CD14-positive monocyte (primary cell): ENCODE data around the gene SLC1A3. TPM values are rescaled to one million over a fixed set of nuclear protein-coding genes. Genes with fewer than 3 reads are reported as not detected.

ENCODE experiments used
- DNase-seq, 3 donors: peaks; one replicate each; pipeline ENCODE4 v3.0.0-alpha.2; 2011 to 2022
- H2AFZ ChIP-seq: 2 replicates; pipeline ENCODE4 v1.6.0; 2012; ENCODE audit warnings: mild to moderate bottlenecking, low read depth, low read length, inconsistent platforms; ENCODE audit not compliant: insufficient read depth, poor library complexity, severe bottlenecking
- H3K27ac ChIP-seq, 2 donors: 1 replicate in 1 of 2; 2 replicates in 1 of 2; pipeline ENCODE4 v1.5.1; 2012 to 2013; ENCODE audit warnings: low read length in 2 of 2, control low read depth in 1 of 2, inconsistent platforms in 1 of 2, low read depth in 1 of 2, mild to moderate bottlenecking in 1 of 2
- H3K27me3 ChIP-seq, 2 donors: one replicate each; pipeline versions ENCODE4 v1.6.0 to v1.6.1; 2011 to 2013; ENCODE audit warnings: low read length in 2 of 2; ENCODE audit not compliant: control insufficient read depth in 2 of 2, insufficient read depth in 2 of 2
- H3K36me3 ChIP-seq, 2 donors: replicated peaks in 1 of 2; 1 replicate in 1 of 2; 2 replicates in 1 of 2; pipeline versions ENCODE4 v1.5.1 to v1.6.1; 2012 to 2013; ENCODE audit warnings: low read length in 2 of 2, control low read depth in 1 of 2, inconsistent platforms in 1 of 2, mild to moderate bottlenecking in 1 of 2; ENCODE audit not compliant: insufficient read depth in 2 of 2, control insufficient read depth in 1 of 2
- H3K4me1 ChIP-seq, 2 donors: 1 replicate in 1 of 2; 2 replicates in 1 of 2; pipeline versions ENCODE4 v1.5.1 to v1.6.1; 2012 to 2013; ENCODE audit warnings: low read length in 2 of 2, control low read depth in 1 of 2, inconsistent platforms in 1 of 2, mild to moderate bottlenecking in 1 of 2, moderate library complexity in 1 of 2; ENCODE audit not compliant: insufficient read depth in 2 of 2, control insufficient read depth in 1 of 2
- H3K4me2 ChIP-seq: replicated peaks from 2 replicates; pipeline ENCODE3; 2012; ENCODE audit warnings: low read length, moderate library complexity, mild to moderate bottlenecking; ENCODE audit not compliant: poor library complexity, severe bottlenecking; ENCODE audit errors: extremely low read depth
- H3K4me3 ChIP-seq, 3 experiments: fragments of 200-600 bp in 1 of 3; sonication (generic) in 1 of 3; replicated peaks in 1 of 3; 1 replicate in 2 of 3; 2 replicates in 1 of 3; pipeline ENCODE4 v1.5.1; 2011 to 2013; ENCODE audit warnings: low read length in 3 of 3, mild to moderate bottlenecking in 3 of 3, control low read depth in 2 of 3, low read depth in 2 of 3, inconsistent platforms in 1 of 3, moderate library complexity in 1 of 3
- H3K79me2 ChIP-seq: 2 replicates; pipeline ENCODE4 v1.6.0; 2012; ENCODE audit warnings: mild to moderate bottlenecking, control low read depth, inconsistent platforms, low read length, moderate library complexity; ENCODE audit not compliant: insufficient read depth
- H3K9ac ChIP-seq: 2 replicates; pipeline ENCODE4 v1.6.0; 2017; ENCODE audit warnings: low read length, mild to moderate bottlenecking; ENCODE audit not compliant: insufficient read depth, poor library complexity, severe bottlenecking
- H3K9me3 ChIP-seq, 2 donors: replicated peaks in 1 of 2; 1 replicate in 1 of 2; 2 replicates in 1 of 2; pipeline versions ENCODE4 v1.5.1 to v1.6.1; 2012 to 2013; ENCODE audit warnings: low read length in 2 of 2, control low read depth in 1 of 2; ENCODE audit not compliant: control insufficient read depth in 1 of 2, insufficient read depth in 1 of 2
- H4K20me1 ChIP-seq: 2 replicates; pipeline ENCODE4 v1.6.0; 2012; ENCODE audit warnings: mild to moderate bottlenecking, low read length, control low read depth, moderate library complexity; ENCODE audit not compliant: insufficient read depth
- H3K27ac Mint-ChIP-seq, 7 donors: one replicate each; pipeline ENCODE4 v1.8.0; 2020; ENCODE audit warnings: mild to moderate bottlenecking in 7 of 7, mixed read lengths in 7 of 7, moderate library complexity in 6 of 7, inconsistent platforms in 2 of 7
- H3K27me3 Mint-ChIP-seq, 3 donors: one replicate each; pipeline ENCODE4 v1.8.0; 2021 to 2022; ENCODE audit warnings: low read depth in 3 of 3, mild to moderate bottlenecking in 3 of 3, mixed read lengths in 3 of 3, moderate library complexity in 3 of 3, inconsistent platforms in 1 of 3
- H3K36me3 Mint-ChIP-seq, 2 donors: one replicate each; pipeline ENCODE4 v1.8.0; 2020; ENCODE audit warnings: mixed read lengths in 2 of 2, inconsistent platforms in 1 of 2, mild to moderate bottlenecking in 1 of 2
- H3K4me1 Mint-ChIP-seq: one replicate; pipeline ENCODE4 v1.8.0; 2020; ENCODE audit warnings: mild to moderate bottlenecking, mixed read lengths
- H3K4me3 Mint-ChIP-seq, 2 donors: one replicate each; pipeline ENCODE4 v1.8.0; 2020; ENCODE audit warnings: mild to moderate bottlenecking in 2 of 2, mixed read lengths in 2 of 2, moderate library complexity in 1 of 2
- H3K9me3 Mint-ChIP-seq, 7 donors: one replicate each; pipeline ENCODE4 v1.8.0; 2020 to 2022; ENCODE audit warnings: mixed read lengths in 7 of 7, mild to moderate bottlenecking in 6 of 7, moderate library complexity in 6 of 7, inconsistent platforms in 2 of 7
- CTCF ChIP-seq: fragments of 200-600 bp; IDR thresholded peaks from one replicate; pipeline ENCODE4 v1.8.0; 2022; ENCODE audit warnings: antibody characterized with exemption, mild to moderate bottlenecking
- WGBS: methylation state at CpG from one replicate; pipeline ENCODE4 v1.1.5; 2013; ENCODE audit warnings: missing lambda C conversion rate; ENCODE audit not compliant: insufficient coverage; 5-methylcytosine and 5-hydroxymethylcytosine counted together
- intact Hi-C, 2 donors: fragments of 100-400 bp; cut with micrococcal nuclease; formaldehyde crosslinking; loops; one replicate each; pipeline versions ENCODE4 v1.15.0 to v1.15.1; 2023
- polyA plus RNA-seq, 3 donors: library from polyadenylated mRNA; depleted of rRNA in 1 of 3; unstranded in 2 of 3; stranded (reverse) in 1 of 3; fragments of 300-500 nt in 2 of 3; fragments of >200 nt in 1 of 3; fragmentation: Illumina TruSeq in 2 of 3; gene quantifications; 1 replicate in 2 of 3; 2 replicates in 1 of 3; pipeline ENCODE4 v1.2.3, GENCODE V29; 2012 to 2021

SLC1A3 gene
- polyA plus RNA-seq, 3 donors = 1.2 to 3.3 (median 1.3) TPM

GRCh38 chr5:36605241-36605640, 1.2 kb upstream of the SLC1A3 start:
- Mint-ChIP-seq H3K27me3 (peaks cover 0 to 2% (median 0%) of the 10 kb centered on the region in 3 donors), H3K9me3 (no peaks in the 10 kb centered on the region), H3K27ac (no peak overlapping the region), H3K4me1 (peaks cover 43% of the 10 kb centered on the region), H3K36me3 (no peaks in the 10 kb centered on the region), H3K4me3 (no peak overlapping the region)
- H3K79me2 ChIP-seq = peaks cover 38% of the 10 kb centered on the region
- no peak overlapping the region for H3K4me2 ChIP-seq
- H3K9me3 ChIP-seq = no peaks in the 10 kb centered on the region
- DNase-seq = no peak
- H3K9ac ChIP-seq = no peak overlapping the region
- intact Hi-C loops = loop anchor here in 1 of 2 donors (2.0 to 10.0 kb wide), 3 partner anchors 50 to 88 kb away; no protein-coding TSS in a partner anchor
- no peaks in the 10 kb centered on the region for H4K20me1 ChIP-seq
- H3K4me1 ChIP-seq = peaks cover 19 to 32% of the 10 kb centered on the region in 2 donors
- no peak overlapping the region for H3K27ac ChIP-seq
- no peak for TF ChIP-seq CTCF
- H3K27me3 ChIP-seq = no peaks in the 10 kb centered on the region
- no peak overlapping the region for H3K4me3 ChIP-seq
- H3K36me3 ChIP-seq = no peaks in the 10 kb centered on the region
- H2AFZ ChIP-seq = no peak overlapping the region

- DNase-seq = peak in 1 of 3 donors; percentile 23
- Mint-ChIP-seq H3K4me1 (peaks cover 47% of the 10 kb centered on the region), H3K27ac (peak overlapping the region; percentile 83 to 94 (median 87)), H3K4me3 (peak overlapping the region; percentile 94 to 97), H3K27me3 (peaks cover 0 to 2% (median 0%) of the 10 kb centered on the region in 3 donors), H3K36me3 (peaks cover 0 to 6% of the 10 kb centered on the region in 2 donors), H3K9me3 (peaks cover 0 to 5% (median 0%) of the 10 kb centered on the region in 7 donors)
- H3K27me3 ChIP-seq = no peaks in the 10 kb centered on the region
- peak overlapping the region; percentile 68 to 99 (median 85) for H3K4me3 ChIP-seq
- peaks cover 44% of the 10 kb centered on the region for H3K79me2 ChIP-seq
- intact Hi-C loops = loop anchor here in 1 of 2 donors (5.0 to 10.0 kb wide), 2 partner anchors 49 to 76 kb away; no protein-coding TSS in a partner anchor
- WGBS = 0% methylated on average over 5 of the region's 11 CpGs
- H3K36me3 ChIP-seq = no peaks in the 10 kb centered on the region
- peak overlapping the region; percentile 47 to 88 for H3K27ac ChIP-seq
- no peaks in the 10 kb centered on the region for H4K20me1 ChIP-seq
- peaks cover 19 to 32% of the 10 kb centered on the region in 2 donors for H3K4me1 ChIP-seq
- H3K4me2 ChIP-seq = peak overlapping the region; percentile 90
- H2AFZ ChIP-seq = peak overlapping the region; percentile 86
- peak overlapping the region; percentile 65 for H3K9ac ChIP-seq
- H3K9me3 ChIP-seq = no peaks in the 10 kb centered on the region
- no peak for TF ChIP-seq CTCF
Observed at GRCh38 chr5:36606036-36606427, 374 bp upstream of the SLC1A3 start.
